ENCODE data around the gene TRIM41.
A peak's percentile ranks its signal among the peaks of the same experiment; 100 is the strongest.

DNA sequence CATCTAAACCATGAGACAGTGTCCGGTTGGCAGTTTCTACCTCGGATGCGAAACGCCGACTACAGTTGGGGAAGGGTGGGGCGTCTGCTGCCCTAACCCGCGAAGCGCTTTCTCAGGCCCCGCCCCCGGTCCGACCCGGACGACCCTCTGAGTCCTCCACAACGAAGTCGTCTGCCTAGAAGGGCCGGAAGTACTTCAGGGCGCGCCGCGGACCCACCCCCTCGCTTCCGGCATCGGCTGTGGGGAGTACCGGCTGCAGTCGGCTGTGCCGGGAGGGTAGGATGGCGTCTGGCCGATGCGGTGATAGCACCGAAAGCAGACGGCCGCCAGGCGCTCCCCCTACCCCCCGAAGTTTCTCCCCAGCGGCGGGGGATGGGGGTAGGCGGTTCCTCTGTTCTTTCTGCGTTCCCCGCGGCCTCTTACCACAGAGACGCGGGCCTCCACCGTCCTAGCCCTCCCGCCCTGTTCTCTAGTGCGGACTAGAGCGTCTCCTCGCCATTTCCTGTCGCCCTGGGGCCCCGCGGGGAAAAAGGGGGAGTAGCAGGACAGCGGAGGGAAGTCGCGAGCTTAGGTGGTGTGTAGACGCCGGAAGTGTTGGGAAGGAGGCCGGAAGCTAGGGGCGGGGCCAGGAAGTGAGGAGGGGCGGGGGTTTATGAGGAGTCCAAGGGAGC, at the start of gene TRIM41:
- TF ChIP-seq POLR2A (IDR thresholded peaks at IDR 0.05) (peak; percentile 95), CTCF (IDR thresholded peaks at IDR 0.05) (peak in 1 of 3 donors; percentile 14), POLR2AphosphoS5 (IDR thresholded peaks at IDR 0.05) (peak; percentile 96 to 97 (median 97))

All from breast epithelium (tissue), 3 donors.